Esophagus squamous epithelium (tissue), 5 donors: Measurements from ENCODE around the gene IL1R1. TPM values are rescaled to one million over a fixed set of nuclear protein-coding genes. Genes with fewer than 3 reads are reported as not detected.

Source experiments
- DNase-seq: peaks from one replicate; lab custom pipeline; 2025; lab: John Stamatoyannopoulos, UW
- H3K27ac ChIP-seq, 4 donors: fragments of 200-600 bp; sonication (generic); one replicate each; pipeline ENCODE4 v1.5.1; 2016 to 2019; ENCODE audit warnings: mild to moderate bottlenecking in 1 of 4
- H3K27me3 ChIP-seq, 4 donors: fragments of 200-600 bp; sonication (generic); 1 replicate in 3 of 4; 2 replicates in 1 of 4; pipeline versions ENCODE4 v1.5.1 to v1.6.0; 2017 to 2021; ENCODE audit warnings: antibody characterized with exemption in 1 of 4
- H3K36me3 ChIP-seq, 3 donors: fragments of 200-600 bp; sonication (generic); one replicate each; pipeline ENCODE4 v1.5.1; 2016 to 2019
- H3K4me1 ChIP-seq, 3 donors: fragments of 200-600 bp; sonication (generic); one replicate each; pipeline ENCODE4 v1.5.1; 2017 to 2019
- H3K4me3 ChIP-seq, 4 donors: fragments of 200-600 bp; sonication (generic); 1 replicate in 3 of 4; 2 replicates in 1 of 4; pipeline ENCODE4 v1.5.1; 2016 to 2019; ENCODE audit warnings: mild to moderate bottlenecking in 2 of 4, moderate library complexity in 1 of 4
- H3K9me3 ChIP-seq, 3 donors: fragments of 200-600 bp; sonication (generic); one replicate each; pipeline ENCODE4 v1.5.1; 2016 to 2019
- POLR2A ChIP-seq, 4 donors: fragments of 450-650 bp; IDR thresholded peaks; one replicate each; pipeline ENCODE4 v1.6.1; 2017; ENCODE audit warnings: antibody characterized with exemption in 4 of 4, mild to moderate bottlenecking in 4 of 4, moderate library complexity in 3 of 4
- WGBS, 2 donors: methylation state at CpG; one replicate each; pipeline ENCODE4 v1.1.5; 2018; 5-methylcytosine and 5-hydroxymethylcytosine counted together
- intact Hi-C: fragments of 100-400 bp; cut with DNase I; formaldehyde crosslinking; loops from one replicate; pipeline ENCODE4 v1.15.0; 2022
- total RNA-seq, 4 donors: library from RNA; depleted of rRNA; stranded (reverse); fragments of >200 nt; gene quantifications; one replicate each; pipeline ENCODE4 v1.1.0, GENCODE V29; 2016
- TF ChIP-seq, protein P1 (sequence below), 6 experiments: fragments of 450-650 bp in 4 of 6; fragments of 200-600 bp in 2 of 6; sonication (generic) in 2 of 6; IDR thresholded peaks; one replicate each; pipeline ENCODE4 v1.5.1; 2016 to 2019; ENCODE audit warnings: antibody characterized with exemption in 6 of 6, mild to moderate bottlenecking in 4 of 6, moderate library complexity in 4 of 6
- donor health status: DM: yes; HTN: yes; CAD: no.

Gene IL1R1
- total RNA-seq, 4 donors from 2014 or later = 9.7 to 65.8 (median 24.6) TPM

DNA sequence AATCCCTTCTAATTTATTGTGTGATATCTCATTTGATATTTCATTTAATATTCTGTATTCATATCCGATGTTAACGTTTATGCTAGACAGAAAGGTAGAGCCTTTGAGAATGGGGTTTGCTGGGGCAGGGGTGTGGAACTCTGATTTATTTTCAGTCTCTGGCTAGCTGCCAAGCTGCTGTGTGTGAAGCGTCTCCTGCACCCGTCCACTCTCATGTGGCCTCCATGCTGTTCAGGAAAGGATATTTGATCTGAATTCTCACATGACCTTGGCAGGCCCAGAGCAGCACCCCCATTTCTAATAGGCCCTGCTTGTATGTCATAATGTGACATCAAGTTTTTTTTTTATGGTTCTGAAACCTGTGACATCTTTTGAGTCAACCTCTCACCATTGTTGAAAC lies 1.6 kb downstream of the IL1R1 start:
- 53 to 55% methylated on average over 4 of the region's 4 CpGs for WGBS, 2 donors
- peaks cover 0 to 34% (median 10%) of the 10 kb centered on the region in 3 donors for H3K9me3 ChIP-seq
- DNase-seq = no peak
- H3K4me1 ChIP-seq = peaks cover 0 to 49% (median 8%) of the 10 kb centered on the region in 3 donors
- peak overlapping the region in 3 of 4 donors; percentile 72 to 87 (median 75) for H3K4me3 ChIP-seq
- TF ChIP-seq POLR2A (IDR thresholded peaks at IDR 0.05) = peak in 1 of 4 donors; percentile 29
- TF ChIP-seq, protein P1, sequence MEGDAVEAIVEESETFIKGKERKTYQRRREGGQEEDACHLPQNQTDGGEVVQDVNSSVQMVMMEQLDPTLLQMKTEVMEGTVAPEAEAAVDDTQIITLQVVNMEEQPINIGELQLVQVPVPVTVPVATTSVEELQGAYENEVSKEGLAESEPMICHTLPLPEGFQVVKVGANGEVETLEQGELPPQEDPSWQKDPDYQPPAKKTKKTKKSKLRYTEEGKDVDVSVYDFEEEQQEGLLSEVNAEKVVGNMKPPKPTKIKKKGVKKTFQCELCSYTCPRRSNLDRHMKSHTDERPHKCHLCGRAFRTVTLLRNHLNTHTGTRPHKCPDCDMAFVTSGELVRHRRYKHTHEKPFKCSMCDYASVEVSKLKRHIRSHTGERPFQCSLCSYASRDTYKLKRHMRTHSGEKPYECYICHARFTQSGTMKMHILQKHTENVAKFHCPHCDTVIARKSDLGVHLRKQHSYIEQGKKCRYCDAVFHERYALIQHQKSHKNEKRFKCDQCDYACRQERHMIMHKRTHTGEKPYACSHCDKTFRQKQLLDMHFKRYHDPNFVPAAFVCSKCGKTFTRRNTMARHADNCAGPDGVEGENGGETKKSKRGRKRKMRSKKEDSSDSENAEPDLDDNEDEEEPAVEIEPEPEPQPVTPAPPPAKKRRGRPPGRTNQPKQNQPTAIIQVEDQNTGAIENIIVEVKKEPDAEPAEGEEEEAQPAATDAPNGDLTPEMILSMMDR (IDR thresholded peaks at IDR 0.05) = no peak
- peaks cover 0 to 29% (median 0%) of the 10 kb centered on the region in 3 donors for H3K36me3 ChIP-seq
- H3K27ac ChIP-seq = peak overlapping the region; percentile 94 to 96 (median 94)
- intact Hi-C loops = no loop called here
- no peaks in the 10 kb centered on the region for H3K27me3 ChIP-seq

DNA sequence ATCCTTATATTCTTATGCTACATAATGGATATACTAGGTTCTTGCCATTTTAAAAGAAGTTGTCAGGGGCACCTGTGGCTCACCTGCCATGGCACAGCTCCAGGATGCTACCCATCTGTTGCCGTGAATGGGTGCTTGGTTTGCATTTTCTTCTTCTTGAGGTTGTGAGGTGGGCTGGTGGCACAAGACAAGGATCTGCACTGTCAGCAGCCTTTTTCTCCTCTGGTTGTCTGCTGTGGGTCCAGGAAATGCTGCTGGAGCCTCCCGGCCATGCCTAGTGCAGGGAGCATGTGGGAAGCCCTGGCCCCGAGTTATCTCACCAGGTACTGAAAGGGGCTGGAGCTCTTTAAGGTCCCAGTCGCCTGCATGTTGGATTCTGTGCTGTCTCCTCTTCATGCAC lies 2.6 kb downstream of the IL1R1 start:
- Histone ChIP-seq H3K27ac (no peak overlapping the region), H3K4me1 (peaks cover 0 to 59% (median 8%) of the 10 kb centered on the region in 3 donors), H3K36me3 (peaks cover 0 to 36% (median 0%) of the 10 kb centered on the region in 3 donors), H3K27me3 (no peaks in the 10 kb centered on the region), H3K4me3 (peak overlapping the region in 2 of 4 donors; percentile 75 to 87), H3K9me3 (peaks cover 0 to 35% (median 10%) of the 10 kb centered on the region in 3 donors)
- DNase-seq = no peak
- intact Hi-C loops = no loop called here
- no peak for TF ChIP-seq POLR2A (IDR thresholded peaks at IDR 0.05)
- TF ChIP-seq, protein P1 (IDR thresholded peaks at IDR 0.05) = no peak
- WGBS, 2 donors = 75 to 83% methylated on average over 1 of the region's 4 CpGs

DNA sequence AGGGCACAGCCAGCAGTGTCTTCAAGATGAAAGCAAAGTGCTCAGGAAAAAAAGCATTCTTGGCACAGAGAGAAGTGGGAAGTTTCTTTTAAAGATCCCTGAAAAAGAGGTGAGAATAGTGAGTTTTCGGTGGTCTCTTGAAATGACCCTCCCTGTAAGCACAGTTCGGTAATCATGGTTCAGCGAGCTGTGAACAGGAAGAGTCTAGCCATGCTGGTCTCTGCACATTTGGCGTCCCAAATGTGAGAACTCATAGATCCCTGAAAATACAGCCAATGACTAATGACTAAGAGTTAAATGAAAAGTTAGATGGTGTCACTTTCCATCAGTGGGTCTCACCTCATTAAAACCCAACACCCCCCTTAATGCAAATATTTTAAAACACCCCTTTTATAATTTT lies 3.4 kb downstream of the IL1R1 start:
- 79 to 81% methylated on average over 4 of the region's 4 CpGs for WGBS, 2 donors
- DNase-seq = no peak
- H3K4me3 ChIP-seq = peak overlapping the region in 2 of 4 donors; percentile 75 to 87
- H3K36me3 ChIP-seq = peaks cover 0 to 37% (median 0%) of the 10 kb centered on the region in 3 donors
- no peak overlapping the region for H3K27ac ChIP-seq
- peaks cover 0 to 35% (median 10%) of the 10 kb centered on the region in 3 donors for H3K9me3 ChIP-seq
- no peak for TF ChIP-seq POLR2A (IDR thresholded peaks at IDR 0.05)
- TF ChIP-seq, protein P1 (IDR thresholded peaks at IDR 0.05) = no peak
- H3K27me3 ChIP-seq = no peaks in the 10 kb centered on the region
- H3K4me1 ChIP-seq = peaks cover 0 to 60% (median 8%) of the 10 kb centered on the region in 3 donors
- intact Hi-C loops = no loop called here

DNA sequence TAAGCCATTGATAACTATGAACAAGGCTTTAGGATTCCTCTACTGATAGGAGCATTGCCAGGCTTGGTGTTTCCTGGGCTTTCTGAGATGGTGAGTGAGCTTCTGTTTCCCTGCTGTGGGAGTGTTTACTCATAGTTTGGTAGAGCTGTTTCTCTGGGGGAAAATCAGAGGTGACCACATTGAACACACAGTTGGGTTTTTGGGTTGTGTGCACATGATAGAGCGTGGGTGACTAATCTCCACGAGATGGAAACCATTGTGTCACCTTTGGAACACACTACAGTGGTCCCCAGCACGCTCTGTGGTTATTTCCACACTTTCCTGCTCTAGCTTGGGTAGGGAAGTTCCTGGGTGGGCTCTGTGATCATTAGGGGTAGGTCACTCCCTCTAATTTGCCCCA lies 5.4 kb downstream of the IL1R1 start:
- peak overlapping the region in 2 of 4 donors; percentile 53 to 65 for H3K27ac ChIP-seq
- intact Hi-C loops = no loop called here
- peaks cover 0 to 50% (median 4%) of the 10 kb centered on the region in 3 donors for H3K4me1 ChIP-seq

DNA sequence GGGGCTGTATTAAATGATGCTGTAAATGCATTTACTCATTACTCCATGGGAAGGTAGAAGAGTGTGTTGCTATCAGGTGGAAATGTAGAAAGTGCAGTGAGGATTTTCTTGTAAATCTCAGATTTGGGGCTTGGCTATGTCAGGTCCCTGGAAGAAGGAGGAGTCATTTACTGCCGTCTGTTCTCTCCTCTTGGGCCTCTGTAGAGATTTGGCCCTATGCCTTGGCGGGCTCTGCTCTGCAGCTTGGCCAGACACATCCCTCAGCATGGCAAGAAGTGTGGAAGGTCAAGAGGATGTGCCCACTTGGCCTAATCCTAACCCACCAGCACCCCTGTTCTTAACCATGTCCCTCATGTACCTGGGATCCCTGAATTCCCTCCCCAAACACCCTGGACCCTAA lies 6.7 kb downstream of the IL1R1 start:
- peaks cover 0 to 41% (median 4%) of the 10 kb centered on the region in 3 donors for H3K4me1 ChIP-seq
- no peak overlapping the region for H3K4me3 ChIP-seq
- peak overlapping the region in 2 of 4 donors; percentile 9 to 52 for H3K27ac ChIP-seq
- TF ChIP-seq, protein P1 (IDR thresholded peaks at IDR 0.05) = no peak
- no peak for TF ChIP-seq POLR2A (IDR thresholded peaks at IDR 0.05)
- H3K36me3 ChIP-seq = peaks cover 0 to 56% (median 3%) of the 10 kb centered on the region in 3 donors
- H3K9me3 ChIP-seq = peaks cover 0 to 35% (median 10%) of the 10 kb centered on the region in 3 donors
- H3K27me3 ChIP-seq = no peaks in the 10 kb centered on the region
- intact Hi-C loops = no loop called here
- 75 to 92% methylated on average over 2 of the region's 2 CpGs for WGBS, 2 donors
- DNase-seq = no peak

More for the DNA sequence above, 5.4 kb downstream of the IL1R1 start:
- H3K9me3 ChIP-seq = peaks cover 0 to 35% (median 10%) of the 10 kb centered on the region in 3 donors
- H3K27me3 ChIP-seq = no peaks in the 10 kb centered on the region
- no peak overlapping the region for H3K4me3 ChIP-seq
- 37 to 67% methylated on average over 1 to 3 of the region's 3 CpGs for WGBS, 2 donors
- DNase-seq = no peak
- TF ChIP-seq, protein P1 (IDR thresholded peaks at IDR 0.05) = no peak
- TF ChIP-seq POLR2A (IDR thresholded peaks at IDR 0.05) = no peak
- peaks cover 0 to 48% (median 0%) of the 10 kb centered on the region in 3 donors for H3K36me3 ChIP-seq
